HUES48 (cell line): ENCODE measurements around the gene ARHGAP11A.
"Not testable (repeated sequence)": the region's sequence is repeated elsewhere in the genome, so short reads cannot be mapped to it uniquely, and the experiment has no call there.

Source experiments
- H3K27ac ChIP-seq: one replicate; pipeline ENCODE4 v1.7.0; 2013; ENCODE audit warnings: low read depth, low read length, inconsistent platforms
- H3K27me3 ChIP-seq: 2 replicates; pipeline ENCODE4 v1.6.1; 2013; ENCODE audit warnings: mild to moderate bottlenecking, low read length; ENCODE audit not compliant: control insufficient read depth, insufficient read depth
- H3K36me3 ChIP-seq: 2 replicates; pipeline ENCODE4 v1.6.1; 2013; ENCODE audit warnings: low read length; ENCODE audit not compliant: control insufficient read depth, insufficient read depth
- H3K4me1 ChIP-seq: 2 replicates; pipeline ENCODE4 v1.6.1; 2013; ENCODE audit warnings: mild to moderate bottlenecking, low read length; ENCODE audit not compliant: control insufficient read depth, insufficient read depth
- H3K4me3 ChIP-seq: 2 replicates; pipeline ENCODE4 v1.5.1; 2013; ENCODE audit warnings: mild to moderate bottlenecking, low read depth, low read length
- H3K9ac ChIP-seq: 2 replicates; pipeline ENCODE4 v1.6.1; 2013; ENCODE audit warnings: mild to moderate bottlenecking, low read depth, low read length, moderate library complexity
- H3K9me3 ChIP-seq: 2 replicates; pipeline ENCODE4 v1.6.1; 2013; ENCODE audit warnings: low read length; ENCODE audit not compliant: control insufficient read depth, insufficient read depth

Gene ARHGAP11A

GRCh38 chr15:32615051-32615870 is at the start of gene ARHGAP11A:
Gene ARHGAP11A, plus strand, starts transcription at chr15:32615504. Its CDS starts 708 bp downstream, at chr15:32616212.
- Histone ChIP-seq H3K27ac (peak within 1 kb of the TSS; percentile 85), H3K4me3 (peak within 1 kb of the TSS; percentile 86), H3K9ac (peak within 1 kb of the TSS; percentile 61; the same call in 1 of the 2 replicates)
- not testable (repeated sequence) for H3K9me3 ChIP-seq, H3K27me3 ChIP-seq, H3K4me1 ChIP-seq, H3K36me3 ChIP-seq

DNA sequence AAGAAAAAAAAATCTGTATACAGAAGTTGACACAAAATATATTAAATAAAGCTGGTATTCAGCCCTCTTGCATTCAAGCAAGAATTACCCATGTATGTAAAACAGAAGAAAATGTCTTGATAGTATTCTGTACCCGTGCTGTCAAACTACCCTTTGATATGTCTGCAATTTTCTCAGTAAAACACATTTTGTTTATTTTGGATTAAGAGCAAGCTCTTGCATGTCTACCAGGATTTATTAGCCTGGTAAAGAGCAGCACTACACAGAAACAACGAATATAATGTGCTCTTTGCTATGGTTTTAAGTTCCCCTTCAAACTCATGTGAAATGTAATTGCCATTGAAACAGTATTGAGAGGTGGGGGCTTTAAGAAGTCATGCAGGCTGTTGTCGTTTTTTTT is 46.3 kb upstream of the ARHGAP11A start:
- not testable (repeated sequence) for H3K4me1 ChIP-seq, H3K9me3 ChIP-seq, H3K27me3 ChIP-seq, H3K27ac ChIP-seq, H3K4me3 ChIP-seq, H3K36me3 ChIP-seq, H3K9ac ChIP-seq

GRCh38 chr15:32578482-32578881 is 36.8 kb upstream of the ARHGAP11A start:
- H3K27me3 ChIP-seq, H3K9ac ChIP-seq, H3K9me3 ChIP-seq, H3K4me1 ChIP-seq, H3K4me3 ChIP-seq, H3K36me3 ChIP-seq: not testable (repeated sequence)
- peak overlapping the region; percentile 33 for H3K27ac ChIP-seq

- H3K27me3 ChIP-seq, H3K27ac ChIP-seq, H3K36me3 ChIP-seq, H3K4me1 ChIP-seq, H3K4me3 ChIP-seq, H3K9me3 ChIP-seq, H3K9ac ChIP-seq: not testable (repeated sequence)
Observed at GRCh38 chr15:32585844-32586243, 29.5 kb upstream of the ARHGAP11A start.

GRCh38 chr15:32593151-32593550 is 22.2 kb upstream of the ARHGAP11A start, which contains the start of gene GOLGA8N:
Gene GOLGA8N, plus strand, starts transcription at chr15:32593456.
- H3K27me3 ChIP-seq, H3K4me1 ChIP-seq, H3K9ac ChIP-seq, H3K9me3 ChIP-seq, H3K36me3 ChIP-seq, H3K27ac ChIP-seq, H3K4me3 ChIP-seq: not testable (repeated sequence)

GRCh38 chr15:32609518-32609917 is 5.8 kb upstream of the ARHGAP11A start:
- not testable (repeated sequence) for H3K27me3 ChIP-seq, H3K4me1 ChIP-seq, H3K4me3 ChIP-seq, H3K27ac ChIP-seq, H3K36me3 ChIP-seq, H3K9me3 ChIP-seq, H3K9ac ChIP-seq

DNA sequence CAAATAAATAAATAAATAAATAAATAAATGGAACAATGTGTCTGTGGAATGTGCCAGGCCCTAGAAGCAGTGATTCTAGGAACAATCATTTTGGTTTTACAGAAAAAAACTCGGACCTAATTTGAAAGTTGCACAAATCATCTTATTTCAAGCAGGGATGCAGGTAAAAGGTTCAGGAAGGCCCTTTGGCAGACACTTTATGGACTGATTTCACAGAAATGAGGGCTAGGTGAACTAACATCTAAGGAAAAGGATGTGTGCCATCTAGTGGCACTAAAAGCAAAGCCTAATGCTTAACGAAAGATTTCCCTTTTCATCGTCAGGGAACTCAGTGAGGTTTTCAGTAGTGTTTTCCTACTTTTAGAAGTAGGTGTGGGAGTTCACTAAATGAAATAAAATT is 4.6 kb upstream of the ARHGAP11A start:
- not testable (repeated sequence) for H3K4me3 ChIP-seq, H3K27me3 ChIP-seq, H3K9me3 ChIP-seq, H3K27ac ChIP-seq, H3K4me1 ChIP-seq, H3K9ac ChIP-seq, H3K36me3 ChIP-seq

- not testable (repeated sequence) for H3K4me1 ChIP-seq, H3K27me3 ChIP-seq, H3K36me3 ChIP-seq, H3K9me3 ChIP-seq
- H3K9ac ChIP-seq, result peak overlapping the region; percentile 56; the same call in 1 of the 2 replicates
- H3K27ac ChIP-seq, result peak overlapping the region; percentile 85
- peak overlapping the region; percentile 86 for H3K4me3 ChIP-seq
Observed at GRCh38 chr15:32614712-32615050, 623 bp upstream of the ARHGAP11A start.

DNA sequence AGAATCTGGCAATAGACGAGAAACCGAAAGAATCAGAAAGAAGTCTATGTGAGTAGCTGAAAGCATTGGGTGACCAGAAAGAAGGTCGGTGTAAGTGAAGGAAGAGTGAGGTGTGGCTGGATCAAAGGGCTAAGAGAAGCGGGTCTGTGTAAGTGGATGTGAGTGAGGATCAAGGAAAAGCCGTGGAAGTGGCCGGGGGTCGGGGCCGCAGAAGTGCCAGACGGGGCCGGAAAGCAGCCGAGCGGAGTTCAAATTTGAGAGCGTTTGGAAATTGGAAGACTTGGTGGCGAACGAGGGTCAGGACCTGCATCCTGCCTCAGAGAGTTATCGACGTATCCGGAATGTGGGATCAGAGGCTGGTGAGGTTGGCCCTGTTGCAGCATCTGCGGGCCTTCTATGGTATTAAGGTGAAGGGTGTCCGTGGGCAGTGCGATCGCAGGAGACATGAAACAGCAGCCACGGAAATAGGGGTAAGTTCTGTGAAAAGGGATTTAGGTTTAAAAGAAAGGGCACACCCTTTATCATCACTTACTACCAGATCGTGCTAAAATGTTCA is 645 bp downstream of the ARHGAP11A start:
- Histone ChIP-seq H3K4me3 (peak overlapping the region; percentile 86), H3K27ac (peak overlapping the region; percentile 69), H3K9ac (peak overlapping the region; percentile 61; the same call in 1 of the 2 replicates)
- H3K9me3 ChIP-seq, H3K36me3 ChIP-seq, H3K27me3 ChIP-seq, H3K4me1 ChIP-seq: not testable (repeated sequence)

DNA sequence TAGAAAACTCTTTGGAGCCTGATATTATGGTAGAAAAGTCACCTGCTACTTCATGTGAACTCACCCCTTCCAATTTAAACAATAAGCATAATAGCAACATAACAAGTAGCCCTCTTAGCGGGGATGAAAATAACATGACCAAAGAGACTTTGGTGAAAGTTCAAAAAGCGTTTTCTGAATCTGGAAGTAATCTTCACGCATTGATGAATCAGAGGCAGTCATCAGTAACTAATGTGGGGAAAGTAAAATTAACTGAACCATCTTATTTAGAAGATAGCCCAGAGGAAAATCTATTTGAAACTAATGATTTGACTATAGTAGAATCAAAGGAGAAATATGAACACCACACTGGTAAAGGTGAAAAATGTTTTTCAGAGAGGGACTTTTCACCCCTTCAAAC is 21.1 kb downstream of the ARHGAP11A start:
- H3K27ac ChIP-seq, result no peak overlapping the region

GRCh38 chr15:32636908-32637567 is 21.7 kb downstream of the ARHGAP11A start:
- peaks cover 10% of the 10 kb centered on the region for H3K4me1 ChIP-seq
- no peaks in the 10 kb centered on the region for H3K9me3 ChIP-seq
- H3K27me3 ChIP-seq, result no peaks in the 10 kb centered on the region
- peaks cover 71% of the 10 kb centered on the region for H3K36me3 ChIP-seq
- no peak overlapping the region for H3K9ac ChIP-seq
- no peak overlapping the region for H3K27ac ChIP-seq
- no peak overlapping the region for H3K4me3 ChIP-seq

More for the DNA sequence above, 21.1 kb downstream of the ARHGAP11A start:
- Histone ChIP-seq H3K27me3 (no peaks in the 10 kb centered on the region), H3K9ac (no peak overlapping the region), H3K4me1 (peaks cover 6% of the 10 kb centered on the region), H3K36me3 (peaks cover 74% of the 10 kb centered on the region), H3K4me3 (no peak overlapping the region), H3K9me3 (no peaks in the 10 kb centered on the region)
